NCI-H2171 treated with DMSO at 0.1 percent for 48 hours (cell line): ENCODE results near the gene GRN.
"Not testable (repeated sequence)": the region's sequence is repeated elsewhere in the genome, so short reads cannot be mapped to it uniquely, and the experiment has no call there.

Experiments
- DNase-seq: peaks from one replicate; lab custom pipeline; 2025; lab: John Stamatoyannopoulos, UW

Gene GRN

GRCh38 chr17:44361292-44362260, 16.5 kb downstream of the GRN start:
- DNase-seq: peak; percentile 46

GRCh38 chr17:44362459-44362948, 17.4 kb downstream of the GRN start:
- no peak for DNase-seq

GRCh38 chr17:44362949-44363612, 18.0 kb downstream of the GRN start:
- no peak for DNase-seq

GRCh38 chr17:44363613-44364159, 18.6 kb downstream of the GRN start, which contains the start of gene FAM171A2:
TSS of gene FAM171A2 (minus strand) at chr17:44363853. CDS start at chr17:44363714, 139 bp downstream.
- peak; percentile 45 for DNase-seq

- DNase-seq: not testable (repeated sequence)
Measured at GRCh38 chr17:44365051-44365450, 19.9 kb downstream of the GRN start.

DNA sequence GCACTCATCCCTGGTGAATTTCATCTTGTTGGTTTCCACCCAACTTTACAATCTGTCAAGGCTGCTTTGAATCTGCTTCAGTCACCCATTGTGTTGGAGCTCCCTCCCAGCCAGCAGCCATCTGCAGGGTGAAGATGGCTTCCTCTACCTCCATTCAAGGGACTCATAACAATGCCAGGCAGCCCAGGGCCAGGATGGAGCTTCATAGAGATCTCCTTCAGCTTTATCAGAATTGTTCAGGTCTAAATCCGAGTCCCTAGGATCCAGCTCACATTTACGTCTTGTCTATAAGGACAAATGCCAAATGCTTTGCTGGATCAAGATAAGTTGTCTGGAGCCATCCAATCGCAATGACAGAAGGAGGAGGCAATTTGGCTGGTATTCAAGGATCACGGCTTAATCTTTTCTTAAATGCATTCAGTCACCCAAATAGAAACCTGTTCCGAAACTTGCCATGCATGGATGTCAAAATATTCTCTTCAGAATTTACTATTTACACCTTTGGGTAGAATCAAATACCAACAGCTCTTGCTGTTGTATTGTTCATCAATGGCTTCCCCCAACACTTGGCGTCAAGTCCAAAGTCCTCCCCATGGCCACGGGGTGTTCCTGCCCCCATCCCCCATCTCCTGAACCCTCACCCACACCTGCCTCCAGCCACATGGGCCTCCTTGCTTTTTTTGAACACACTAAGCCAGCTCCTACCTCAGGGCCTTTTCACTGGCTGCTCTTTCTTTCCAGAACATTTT, 22.3 kb downstream of the GRN start:
- DNase-seq: no peak

GRCh38 chr17:44368391-44369243, 23.5 kb downstream of the GRN start:
- DNase-seq: not testable (repeated sequence)

GRCh38 chr17:44369414-44370023, 24.4 kb downstream of the GRN start:
- not testable (repeated sequence) for DNase-seq

DNA sequence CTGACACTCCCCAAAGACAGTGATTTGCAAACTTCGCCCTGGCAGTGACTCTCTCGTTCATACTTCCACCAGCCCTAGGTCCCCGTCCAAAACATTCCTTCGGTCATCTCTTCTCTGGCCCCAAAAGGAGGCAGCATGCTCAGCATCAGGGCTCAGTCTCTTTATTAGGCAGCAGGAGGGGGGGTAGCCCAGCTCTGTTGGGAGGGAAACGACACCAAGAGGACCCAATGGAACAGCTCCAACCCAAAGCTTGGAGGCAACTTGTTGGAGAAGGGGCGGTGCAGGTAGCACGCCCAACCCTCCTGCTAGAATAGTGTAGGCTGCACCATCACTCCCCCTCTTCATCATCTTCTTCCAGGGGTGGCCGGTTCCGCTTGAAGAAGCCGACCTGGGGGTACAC, 26.9 kb downstream of the GRN start:
- DNase-seq: no peak

GRCh38 chr17:44374306-44375195, 29.4 kb downstream of the GRN start:
- no peak for DNase-seq

DNA sequence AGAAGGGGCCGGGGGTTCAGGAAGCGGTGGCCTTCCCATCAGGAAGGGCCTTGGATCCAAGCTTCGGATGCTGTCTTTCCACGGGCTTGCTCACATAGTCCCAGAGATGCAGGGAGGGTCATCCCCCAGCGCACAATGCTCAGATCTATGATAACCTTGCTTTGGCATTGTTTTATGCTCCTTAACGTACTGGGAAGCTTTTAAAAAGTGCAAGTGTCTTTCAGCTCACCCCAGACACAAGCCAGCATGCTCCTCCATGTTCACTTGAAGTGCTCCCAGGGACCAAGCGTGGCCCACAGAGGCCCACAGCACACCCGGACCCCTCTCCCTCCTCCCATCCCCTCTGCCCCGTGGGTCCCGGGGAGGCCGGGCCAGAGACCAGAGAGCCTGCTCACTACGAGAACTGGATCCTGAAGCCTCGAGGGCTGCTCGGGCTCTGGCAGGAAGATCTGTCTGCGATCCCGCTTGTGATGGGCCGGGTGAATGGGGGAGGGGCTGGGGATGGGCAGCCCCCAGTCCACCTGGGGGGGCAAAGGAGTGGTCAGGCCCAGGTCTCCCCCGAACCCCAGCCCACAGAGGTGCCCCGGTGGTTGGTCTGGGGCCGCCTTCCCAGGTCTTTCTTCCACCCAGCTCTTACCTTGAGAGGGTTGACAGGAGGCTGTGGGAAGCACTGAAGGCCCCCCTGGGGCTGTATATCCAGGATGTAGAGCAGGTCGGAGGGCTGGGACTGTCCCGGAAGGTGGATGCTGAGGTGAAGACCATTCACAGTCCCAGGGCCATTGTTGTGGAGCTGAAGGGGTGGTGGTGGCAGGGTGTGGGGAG, 30.3 kb downstream of the GRN start:
- DNase-seq: no peak

GRCh38 chr17:44376124-44376523, 31.0 kb downstream of the GRN start:
- DNase-seq: no peak

DNA sequence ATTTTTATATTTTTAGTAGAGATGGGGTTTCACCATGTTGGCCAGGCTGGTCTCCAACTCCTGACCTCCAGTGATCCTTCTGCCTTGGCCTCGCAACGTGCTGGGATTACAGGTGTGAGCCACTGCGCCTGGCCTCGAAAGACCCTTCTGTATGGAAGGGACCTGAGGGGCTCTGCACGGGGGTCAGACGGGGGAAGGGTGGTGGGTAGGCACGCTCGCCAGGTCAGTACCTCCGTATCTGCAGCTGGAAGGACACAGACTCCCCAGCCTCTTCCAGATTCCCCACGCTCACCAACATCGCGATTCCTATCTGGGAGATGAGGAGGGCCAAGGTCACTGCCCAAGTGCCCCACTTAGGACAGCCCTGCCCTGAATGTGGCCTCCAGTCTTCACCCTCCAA, 31.7 kb downstream of the GRN start:
- DNase-seq: no peak

DNA sequence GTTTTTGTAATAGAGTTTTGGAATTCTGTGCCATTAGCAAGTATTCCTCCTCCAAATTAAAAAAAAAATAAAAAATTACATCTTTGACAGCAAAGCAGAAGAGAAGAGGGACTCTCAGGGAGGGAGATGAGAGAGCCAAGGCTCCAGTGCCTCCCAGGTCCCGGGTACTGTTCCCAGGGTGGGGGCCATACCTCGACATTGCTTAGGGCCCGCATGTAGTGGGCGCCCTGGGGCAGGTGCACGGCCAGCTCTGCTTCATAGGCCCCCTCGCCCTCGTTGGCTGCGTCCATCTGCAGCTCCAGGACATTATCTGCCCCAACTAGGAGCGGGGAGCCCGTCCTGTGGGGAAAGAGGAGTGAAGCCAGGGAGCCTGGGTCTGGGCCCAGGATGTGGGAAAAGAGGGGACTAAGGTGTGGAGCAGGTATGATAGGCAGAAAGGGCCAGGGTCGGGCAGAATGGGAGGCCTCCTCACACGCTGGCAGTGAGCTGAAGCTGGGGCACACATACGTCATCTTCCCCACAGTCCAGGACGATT, 33.1 kb downstream of the GRN start:
- no peak for DNase-seq

- DNase-seq: no peak
Measured at GRCh38 chr17:44379887-44380286, 34.8 kb downstream of the GRN start.

DNA sequence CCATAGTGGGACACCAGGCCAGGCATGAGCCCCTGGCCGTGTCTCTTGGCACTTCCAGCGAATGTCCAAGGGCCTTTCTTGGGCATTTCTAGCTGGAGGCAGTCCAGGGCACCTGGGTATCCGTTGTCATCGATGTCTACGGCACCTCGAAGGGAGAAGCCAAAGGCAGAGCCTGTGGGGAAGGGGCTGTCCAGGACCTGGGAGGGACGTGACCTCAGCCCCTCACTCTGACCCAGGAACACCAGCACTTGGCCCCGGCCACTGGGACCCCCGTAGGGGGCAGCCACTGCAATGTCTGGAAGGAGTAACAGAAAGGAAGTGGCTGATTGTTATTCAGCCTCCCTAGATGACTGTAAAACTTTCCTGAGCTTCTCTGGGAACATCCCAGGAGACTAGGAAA, 35.7 kb downstream of the GRN start:
- DNase-seq: no peak

GRCh38 chr17:44381810-44382305, 36.8 kb downstream of the GRN start:
- DNase-seq: no peak

GRCh38 chr17:44382917-44383316, 37.8 kb downstream of the GRN start:
- no peak for DNase-seq
